Mesodermal cell (in vitro differentiated cells): ENCODE measurements around the gene POU2AF1.

Experiments
- H3K27ac ChIP-seq: 2 replicates; pipeline ENCODE4 v1.7.0; 2013; ENCODE audit warnings: mild to moderate bottlenecking, low read depth, low read length, moderate library complexity; ENCODE audit not compliant: severe bottlenecking
- H3K36me3 ChIP-seq: 2 replicates; pipeline ENCODE4 v1.7.1; 2013; ENCODE audit warnings: mild to moderate bottlenecking, low read length, moderate library complexity; ENCODE audit not compliant: control insufficient read depth, insufficient read depth
- H3K4me1 ChIP-seq: one replicate; pipeline ENCODE4 v1.7.1; 2013; ENCODE audit warnings: mild to moderate bottlenecking, low read length; ENCODE audit not compliant: insufficient read depth, control insufficient read depth, poor library complexity, severe bottlenecking
- H3K4me3 ChIP-seq: 2 replicates; pipeline ENCODE4 v1.7.0; 2013; ENCODE audit warnings: low read length, control low read depth, mild to moderate bottlenecking; ENCODE audit not compliant: insufficient read depth, poor library complexity, severe bottlenecking; ENCODE audit errors: extremely low read depth
- H3K9me3 ChIP-seq: 2 replicates; pipeline ENCODE4 v1.7.1; 2013; ENCODE audit warnings: mild to moderate bottlenecking, low read length, moderate library complexity; ENCODE audit not compliant: control insufficient read depth
- WGBS, 2 experiments: methylation state at CpG; one replicate each; pipeline ENCODE4 v1.1.5; 2013; ENCODE audit warnings: missing lambda C conversion rate in 2 of 2; ENCODE audit not compliant: insufficient coverage in 2 of 2; 5-methylcytosine and 5-hydroxymethylcytosine counted together

Gene POU2AF1

DNA sequence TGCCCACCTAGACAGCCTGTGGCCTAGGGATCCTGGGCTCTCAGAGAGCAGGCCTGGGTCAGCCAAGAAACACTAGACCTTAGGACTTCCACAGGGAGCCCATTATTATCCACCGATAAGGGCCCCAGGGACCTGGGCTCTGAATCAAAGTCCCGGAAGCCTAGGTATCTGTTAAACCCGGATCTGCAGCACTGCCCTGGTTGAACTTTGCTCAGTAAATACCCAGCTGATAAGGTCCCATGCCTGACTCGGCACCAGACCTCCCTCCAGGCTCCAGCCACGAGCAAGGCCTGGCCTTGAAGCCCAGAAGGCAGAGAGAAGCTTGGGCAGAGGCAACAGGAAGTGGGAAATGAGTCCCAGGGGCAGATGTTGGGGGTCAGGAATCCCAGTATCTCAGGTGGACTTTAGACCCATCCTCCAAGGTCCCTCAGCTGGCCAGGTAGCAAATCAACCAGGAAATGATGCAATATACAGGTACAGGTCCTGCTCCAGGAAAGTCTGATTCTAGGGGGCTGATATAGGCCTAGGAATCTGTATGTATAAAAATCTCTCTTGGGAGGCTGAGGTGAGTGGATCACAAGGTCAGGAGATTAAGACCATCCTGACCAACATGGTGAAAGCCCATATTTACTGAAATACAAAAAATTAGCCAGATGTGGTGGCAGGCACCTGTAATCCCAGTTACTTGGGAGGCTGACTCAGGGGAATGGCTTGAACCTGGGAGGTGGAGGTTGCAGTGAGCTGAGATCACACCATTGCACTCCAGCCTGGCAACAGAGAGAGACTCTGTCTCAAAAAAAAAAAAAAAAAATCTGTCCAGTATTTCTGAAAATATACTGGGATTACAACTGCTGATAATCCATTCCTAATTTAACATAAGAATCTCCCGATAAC is 18.7 kb downstream of the POU2AF1 start:
- no peaks in the 10 kb centered on the region for H3K9me3 ChIP-seq
- WGBS, 2 experiments = 88 to 95% methylated on average over 6 of the region's 6 CpGs
- H3K4me3 ChIP-seq = no peak overlapping the region
- H3K27ac ChIP-seq = no peak overlapping the region
- no peaks in the 10 kb centered on the region for H3K4me1 ChIP-seq
- no peaks in the 10 kb centered on the region for H3K36me3 ChIP-seq

DNA sequence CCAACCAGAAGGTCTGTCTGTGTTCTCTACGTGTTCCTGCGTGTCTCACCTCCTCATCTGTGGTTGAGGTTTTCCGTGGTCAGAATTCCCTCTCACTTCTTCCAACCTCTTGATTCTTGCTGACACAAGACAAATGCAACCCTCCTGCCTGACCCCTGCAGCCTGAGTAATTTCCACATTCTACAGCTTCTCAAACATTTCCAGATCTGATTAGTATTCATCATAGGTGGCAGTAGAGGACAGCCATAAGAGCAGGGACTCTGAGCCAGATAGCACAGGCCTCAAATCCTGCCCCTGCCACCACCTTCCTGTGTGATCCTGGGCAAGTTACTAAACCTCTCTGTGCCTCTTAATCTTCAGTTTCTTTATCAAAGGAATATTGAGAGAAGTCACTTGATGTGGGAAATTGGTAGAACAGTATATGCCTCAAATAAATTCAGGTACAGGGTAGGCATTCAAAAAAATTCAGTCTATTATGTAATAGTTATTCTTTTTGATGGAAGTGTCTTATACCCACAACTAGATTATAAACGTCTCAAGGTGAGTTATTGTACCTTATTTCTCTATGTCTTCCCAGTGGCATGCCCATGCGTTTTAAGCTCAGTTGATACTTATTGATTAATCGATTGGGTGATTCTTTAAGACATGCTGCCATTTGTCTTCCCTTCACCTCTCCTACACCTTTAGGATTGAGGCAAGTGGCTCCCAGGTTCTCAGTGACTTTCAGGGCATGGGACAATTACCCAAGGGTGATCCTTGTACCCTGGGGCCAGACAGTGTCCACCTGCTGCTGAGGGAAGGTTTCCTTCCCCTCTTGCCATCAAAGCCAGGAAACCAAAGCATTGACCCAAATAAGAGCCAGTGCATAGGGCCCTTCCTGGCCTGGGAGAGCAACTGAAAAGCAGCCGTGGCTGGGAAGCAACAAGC is 19.6 kb downstream of the POU2AF1 start:
- WGBS, 2 experiments = 88 to 95% methylated on average over 4 to 6 of the region's 7 CpGs
- Histone ChIP-seq H3K4me1 (no peaks in the 10 kb centered on the region), H3K27ac (no peak overlapping the region), H3K36me3 (no peaks in the 10 kb centered on the region), H3K4me3 (no peak overlapping the region), H3K9me3 (no peaks in the 10 kb centered on the region)

DNA sequence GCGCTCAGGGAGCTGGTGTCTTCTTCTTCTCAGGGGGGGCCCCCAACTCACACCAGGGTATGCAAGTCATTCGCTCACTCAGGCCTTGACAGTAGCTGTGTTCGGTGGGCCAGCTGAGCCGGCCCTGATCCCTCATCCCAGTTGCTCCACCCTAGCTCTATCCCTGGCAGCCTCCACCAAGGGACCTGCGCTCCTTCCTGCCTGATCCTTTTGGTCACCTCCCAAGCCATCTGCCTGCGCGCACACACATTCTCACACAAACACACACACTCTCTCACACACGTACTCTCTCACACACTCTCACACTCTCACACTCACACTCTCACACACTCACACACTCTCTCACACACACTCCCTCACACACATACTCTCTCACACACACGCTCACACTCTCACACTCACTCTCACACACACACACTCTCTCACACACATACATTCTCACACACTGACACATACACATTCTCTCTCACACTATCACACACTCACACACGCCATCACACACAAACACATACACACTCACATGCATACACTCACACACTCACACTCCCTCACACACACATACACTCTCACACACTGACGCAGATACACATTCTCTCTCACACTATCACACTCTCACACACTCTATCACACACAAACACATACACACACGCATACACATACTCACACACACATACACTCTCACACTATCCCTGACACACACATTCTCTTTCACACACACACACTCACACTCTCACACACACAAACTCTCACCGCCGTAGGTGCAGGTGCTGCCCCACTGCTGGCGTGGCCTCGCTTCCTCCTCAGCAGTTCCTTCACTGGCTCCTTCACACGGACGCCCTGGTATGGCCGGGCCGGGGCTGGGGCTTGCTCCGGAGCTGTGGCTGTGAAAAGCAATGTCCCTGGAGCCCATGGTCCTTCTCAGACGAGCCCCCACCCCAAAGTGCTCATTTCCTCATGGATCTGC is 20.8 kb downstream of the POU2AF1 start:
- H3K27ac ChIP-seq = no peak overlapping the region
- 87 to 90% methylated on average over 18 to 22 of the region's 22 CpGs for WGBS, 2 experiments

DNA sequence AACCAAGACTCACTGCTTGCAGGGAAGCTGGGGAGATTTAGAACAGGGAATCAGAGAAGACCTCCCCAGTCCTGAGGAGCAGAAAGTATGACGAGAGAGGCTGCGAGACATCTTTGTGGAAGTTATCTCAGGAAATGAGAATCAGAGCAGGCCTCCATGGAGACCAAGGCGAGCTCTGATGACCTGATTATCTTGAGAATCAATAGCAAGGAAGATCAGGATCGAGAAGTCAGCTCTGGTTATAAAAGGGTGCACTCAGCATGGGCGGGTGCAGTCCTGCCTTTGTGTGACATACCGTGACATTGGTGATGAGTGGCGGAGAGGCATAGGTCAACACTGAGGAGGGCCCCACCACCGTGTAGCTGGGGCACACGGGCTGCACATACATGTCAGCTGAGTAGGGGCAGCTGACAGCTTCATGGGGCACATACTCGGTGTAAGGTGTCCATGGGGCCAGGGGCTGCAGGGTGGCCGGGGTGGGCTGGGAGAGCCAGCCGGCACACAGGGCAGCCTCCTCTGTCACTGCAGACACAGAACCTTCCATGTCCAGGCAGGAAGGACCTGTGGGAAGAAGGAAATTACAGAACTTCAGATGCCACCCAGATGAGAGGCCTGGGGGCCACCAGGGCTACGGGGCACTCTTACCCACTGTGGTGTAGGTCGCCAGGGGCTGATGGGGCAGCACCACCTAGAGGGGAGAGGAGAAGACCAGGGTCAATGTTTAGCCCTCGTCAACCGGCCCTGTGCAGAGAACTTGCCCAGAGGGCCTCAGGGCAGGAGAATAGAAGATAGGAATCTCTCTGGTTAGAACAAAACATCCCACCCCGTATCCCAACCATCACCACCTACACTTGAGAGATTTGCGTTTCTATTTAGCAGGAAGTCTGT is 21.7 kb downstream of the POU2AF1 start:
- no peaks in the 10 kb centered on the region for H3K9me3 ChIP-seq
- no peaks in the 10 kb centered on the region for H3K4me1 ChIP-seq
- H3K36me3 ChIP-seq = no peaks in the 10 kb centered on the region
- H3K4me3 ChIP-seq = no peak overlapping the region
- H3K27ac ChIP-seq = no peak overlapping the region
- 90 to 94% methylated on average over 14 to 16 of the region's 18 CpGs for WGBS, 2 experiments

More for the DNA sequence above, 20.8 kb downstream of the POU2AF1 start:
- Histone ChIP-seq H3K9me3 (no peaks in the 10 kb centered on the region), H3K4me1 (no peaks in the 10 kb centered on the region), H3K4me3 (no peak overlapping the region), H3K36me3 (no peaks in the 10 kb centered on the region)

DNA sequence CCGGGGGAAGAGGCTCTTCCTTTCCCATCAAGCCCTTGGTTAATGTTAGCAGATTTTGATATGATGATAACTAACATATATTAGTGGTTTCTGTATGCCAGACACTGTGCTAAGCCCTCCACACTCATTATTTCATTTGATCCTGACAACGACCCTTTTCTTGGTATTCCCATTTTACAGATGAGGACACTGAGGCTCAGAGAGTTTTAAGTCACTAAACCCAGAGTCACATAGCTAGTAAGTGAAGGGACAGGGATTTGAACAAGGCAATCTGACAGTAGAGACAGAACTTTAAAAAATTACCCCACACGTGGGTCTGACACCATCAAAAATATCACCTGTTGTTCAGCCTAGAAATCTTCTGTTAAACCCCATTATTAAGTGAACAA is 22.4 kb downstream of the POU2AF1 start:
- H3K27ac ChIP-seq = no peak overlapping the region
- 40 to 67% methylated on average over 1 of the region's 3 CpGs for WGBS, 2 experiments
- no peaks in the 10 kb centered on the region for H3K9me3 ChIP-seq
- H3K36me3 ChIP-seq = no peaks in the 10 kb centered on the region
- no peaks in the 10 kb centered on the region for H3K4me1 ChIP-seq
- H3K4me3 ChIP-seq = no peak overlapping the region

DNA sequence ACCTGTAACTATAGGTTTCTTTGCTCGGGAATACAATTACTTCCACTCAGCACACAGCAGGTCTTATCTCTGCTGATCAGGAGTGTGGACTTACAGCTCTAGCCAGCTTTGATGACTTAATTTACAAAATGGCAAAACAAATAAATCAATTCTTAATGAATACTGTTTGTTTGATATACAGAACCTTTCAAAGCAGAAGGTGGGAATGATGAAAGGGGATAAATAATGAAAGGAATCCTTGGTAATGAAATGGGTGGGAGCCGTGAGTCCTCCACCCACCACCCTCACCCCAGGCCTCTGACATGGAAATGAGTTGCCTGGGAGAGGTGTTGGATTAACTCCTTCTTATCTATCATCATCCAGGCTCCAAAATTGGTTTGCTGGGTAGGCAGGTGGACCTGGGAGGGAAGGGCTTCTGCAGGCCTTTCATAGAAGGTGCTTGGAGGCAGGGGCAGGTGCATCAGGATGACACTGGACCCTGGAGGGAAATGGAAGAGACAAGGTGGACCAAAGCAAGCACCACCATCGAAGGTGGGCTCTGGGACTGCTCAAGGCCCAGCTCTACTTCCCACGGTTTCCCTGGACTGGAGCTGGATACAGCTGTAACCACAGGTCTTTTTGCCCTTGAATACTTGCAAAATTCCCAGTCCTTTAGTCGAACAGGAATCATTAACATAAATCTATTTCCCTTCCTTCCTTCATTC is 23.0 kb downstream of the POU2AF1 start:
- no peaks in the 10 kb centered on the region for H3K4me1 ChIP-seq
- H3K36me3 ChIP-seq = no peaks in the 10 kb centered on the region
- no peak overlapping the region for H3K4me3 ChIP-seq
- no peaks in the 10 kb centered on the region for H3K9me3 ChIP-seq
- H3K27ac ChIP-seq = no peak overlapping the region
- WGBS, 2 experiments = 91 to 94% methylated on average over 2 to 4 of the region's 5 CpGs

DNA sequence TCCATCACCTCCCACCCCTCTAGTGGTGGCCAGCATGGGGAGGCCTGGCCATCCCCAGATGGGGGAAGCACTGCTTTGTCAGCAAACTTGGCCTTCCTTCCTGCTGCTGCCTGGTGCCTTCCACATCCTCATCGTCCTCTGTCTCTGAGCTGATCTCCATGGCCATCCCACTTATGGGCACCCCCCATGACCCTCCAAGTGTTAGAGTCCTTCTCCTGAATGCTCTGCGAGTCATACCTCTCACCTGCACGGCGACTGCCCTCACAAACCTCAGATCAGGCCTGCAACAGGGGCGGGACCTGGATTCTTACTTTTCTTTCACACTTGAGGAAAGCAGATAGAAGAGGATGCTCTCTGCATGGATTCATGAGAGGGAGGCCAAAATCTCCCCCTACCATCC is 24.0 kb downstream of the POU2AF1 start:
- no peak overlapping the region for H3K4me3 ChIP-seq
- H3K9me3 ChIP-seq = no peaks in the 10 kb centered on the region
- 83 to 100% methylated on average over 1 to 2 of the region's 5 CpGs for WGBS, 2 experiments
- H3K27ac ChIP-seq = no peak overlapping the region
- no peaks in the 10 kb centered on the region for H3K36me3 ChIP-seq
- H3K4me1 ChIP-seq = no peaks in the 10 kb centered on the region

DNA sequence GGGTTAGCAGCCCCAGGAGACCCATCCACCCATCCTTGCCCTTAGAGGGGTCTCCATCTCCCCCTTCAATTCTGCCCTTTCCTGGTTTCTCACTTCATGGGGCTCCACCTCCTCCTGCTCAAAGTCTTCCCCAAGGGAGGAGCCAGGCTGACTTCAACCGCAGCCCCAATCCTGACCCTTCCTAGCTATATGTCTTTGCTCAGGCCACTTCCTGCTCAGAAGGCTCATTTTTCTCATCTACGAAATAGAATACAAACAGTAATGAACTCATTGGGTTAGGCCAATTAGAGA is 24.5 kb downstream of the POU2AF1 start:
- H3K9me3 ChIP-seq = no peaks in the 10 kb centered on the region
- no peaks in the 10 kb centered on the region for H3K36me3 ChIP-seq
- no peak overlapping the region for H3K4me3 ChIP-seq
- no peak overlapping the region for H3K27ac ChIP-seq
- 100% methylated on average over 1 of the region's 2 CpGs for WGBS, 2 experiments
- no peaks in the 10 kb centered on the region for H3K4me1 ChIP-seq

DNA sequence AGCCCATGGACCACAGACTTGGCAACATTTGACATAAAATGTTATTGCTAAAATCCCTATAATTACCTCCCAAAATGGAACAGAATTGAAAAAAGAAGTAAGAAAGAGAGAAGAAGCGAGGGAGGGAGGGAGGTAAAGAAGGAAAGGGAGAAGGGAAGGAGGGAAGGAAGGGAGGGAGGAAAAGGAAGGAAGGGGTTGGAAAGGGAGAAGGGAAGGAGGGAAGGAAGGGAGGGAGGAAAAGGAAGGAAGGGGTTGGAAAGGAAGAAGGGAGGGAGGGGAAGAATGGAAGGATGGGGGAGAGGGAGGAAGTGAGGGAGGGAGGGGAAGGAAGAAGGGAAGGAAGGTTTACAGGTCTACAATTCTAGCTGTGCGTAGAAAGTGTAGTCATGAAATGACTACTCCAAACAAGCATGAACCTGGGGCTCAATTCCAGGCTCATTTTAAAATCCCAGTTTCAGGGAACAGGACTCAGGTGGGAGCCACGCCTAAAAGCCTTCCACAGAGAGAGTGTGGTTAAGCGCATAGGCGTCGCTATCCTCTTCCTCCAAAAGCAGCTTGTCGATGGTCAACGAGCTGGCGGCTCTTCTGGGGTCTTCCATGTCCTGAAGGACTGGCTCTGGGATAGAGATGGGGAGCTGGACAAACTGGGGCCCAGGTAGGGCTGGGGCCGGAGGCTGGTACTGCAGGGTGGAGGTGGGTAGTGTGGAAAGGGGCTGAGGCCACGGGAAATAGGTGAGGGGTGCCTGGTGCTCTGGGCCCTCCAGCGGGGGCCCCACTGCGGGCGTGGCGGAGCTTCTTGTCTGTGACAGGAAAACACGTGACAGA is 25.1 kb downstream of the POU2AF1 start:
- H3K27ac ChIP-seq = no peak overlapping the region
- 93% methylated on average over 14 to 15 of the region's 16 CpGs for WGBS, 2 experiments

More for the DNA sequence above, 25.1 kb downstream of the POU2AF1 start:
- Histone ChIP-seq H3K36me3 (no peaks in the 10 kb centered on the region), H3K9me3 (no peaks in the 10 kb centered on the region), H3K4me3 (no peak overlapping the region), H3K4me1 (no peaks in the 10 kb centered on the region)
